ENCODE data around the gene OGFOD3.

Gene OGFOD3

GRCh38 chr17:82339634-82340580 is 78.5 kb downstream of the OGFOD3 start:
- H3K4me3 ChIP-seq (ENCODE audit: low read depth, low read length), result peak overlapping the region; percentile 2
- in situ Hi-C loops (cut with HindIII; ENCODE audit: low sequenced_read_pairs), result loop anchor here (10.0 kb wide), 1 partner anchor 75 kb away; the partner anchor contains the start of genes HEXD and OGFOD3
- DNase-seq (ENCODE audit: low read depth), result no peak
- TF ChIP-seq, protein P1, sequence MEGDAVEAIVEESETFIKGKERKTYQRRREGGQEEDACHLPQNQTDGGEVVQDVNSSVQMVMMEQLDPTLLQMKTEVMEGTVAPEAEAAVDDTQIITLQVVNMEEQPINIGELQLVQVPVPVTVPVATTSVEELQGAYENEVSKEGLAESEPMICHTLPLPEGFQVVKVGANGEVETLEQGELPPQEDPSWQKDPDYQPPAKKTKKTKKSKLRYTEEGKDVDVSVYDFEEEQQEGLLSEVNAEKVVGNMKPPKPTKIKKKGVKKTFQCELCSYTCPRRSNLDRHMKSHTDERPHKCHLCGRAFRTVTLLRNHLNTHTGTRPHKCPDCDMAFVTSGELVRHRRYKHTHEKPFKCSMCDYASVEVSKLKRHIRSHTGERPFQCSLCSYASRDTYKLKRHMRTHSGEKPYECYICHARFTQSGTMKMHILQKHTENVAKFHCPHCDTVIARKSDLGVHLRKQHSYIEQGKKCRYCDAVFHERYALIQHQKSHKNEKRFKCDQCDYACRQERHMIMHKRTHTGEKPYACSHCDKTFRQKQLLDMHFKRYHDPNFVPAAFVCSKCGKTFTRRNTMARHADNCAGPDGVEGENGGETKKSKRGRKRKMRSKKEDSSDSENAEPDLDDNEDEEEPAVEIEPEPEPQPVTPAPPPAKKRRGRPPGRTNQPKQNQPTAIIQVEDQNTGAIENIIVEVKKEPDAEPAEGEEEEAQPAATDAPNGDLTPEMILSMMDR (IDR thresholded peaks at IDR 0.05; ENCODE audit: low read depth, low read length, missing control alignments), result no peak
